GM21360 (cell line): ENCODE measurements around the gene SPATA2L.
A peak's percentile ranks its signal among the peaks of the same experiment; 100 is the strongest.
"Not testable (repeated sequence)": the region's sequence is repeated elsewhere in the genome, so short reads cannot be mapped to it uniquely, and the experiment has no call there.

Experiments
- ATAC-seq: cut with Tn5 transposase; IDR thresholded peaks from one replicate; pipeline ENCODE4 v1.9.1; 2021; ENCODE audit warnings: mild to moderate bottlenecking, moderate library complexity; ENCODE audit not compliant: unreplicated experiment

SPATA2L gene

GRCh38 chr16:89709166-89709565 lies 7.7 kb upstream of the SPATA2L start:
- no peak for ATAC-seq

GRCh38 chr16:89708481-89708931 lies 7.0 kb upstream of the SPATA2L start:
- no peak for ATAC-seq

GRCh38 chr16:89707695-89708094 lies 6.2 kb upstream of the SPATA2L start:
- no peak for ATAC-seq

GRCh38 chr16:89706518-89707260 lies 5.2 kb upstream of the SPATA2L start:
- no peak for ATAC-seq

- no peak for ATAC-seq
Measured at GRCh38 chr16:89705006-89705405, 3.5 kb upstream of the SPATA2L start.

GRCh38 chr16:89704281-89704680 lies 2.8 kb upstream of the SPATA2L start:
- ATAC-seq, result no peak

GRCh38 chr16:89700649-89701424 lies 668 bp downstream of the SPATA2L start:
- peak; percentile 7 for ATAC-seq

- ATAC-seq, result peak; percentile 47
Measured at GRCh38 chr16:89700100-89700648, 1.3 kb downstream of the SPATA2L start.

GRCh38 chr16:89699629-89700099 lies 1.8 kb downstream of the SPATA2L start:
- ATAC-seq, result not testable (repeated sequence)

- ATAC-seq, result not testable (repeated sequence)
Measured at GRCh38 chr16:89698717-89699116, 2.8 kb downstream of the SPATA2L start.

GRCh38 chr16:89697616-89698331 lies 3.7 kb downstream of the SPATA2L start:
- no peak for ATAC-seq

- no peak for ATAC-seq
Measured at GRCh38 chr16:89697161-89697615, 4.3 kb downstream of the SPATA2L start.

GRCh38 chr16:89696670-89697128 lies 4.8 kb downstream of the SPATA2L start:
- ATAC-seq, result no peak

GRCh38 chr16:89695875-89696669 lies 5.4 kb downstream of the SPATA2L start:
- no peak for ATAC-seq

GRCh38 chr16:89695086-89695874 lies 6.2 kb downstream of the SPATA2L start:
- no peak for ATAC-seq

- not testable (repeated sequence) for ATAC-seq
Measured at GRCh38 chr16:89694784-89695085, 6.8 kb downstream of the SPATA2L start.

- ATAC-seq, result no peak
Measured at GRCh38 chr16:89693931-89694783, 7.3 kb downstream of the SPATA2L start.

- no peak for ATAC-seq
Measured at GRCh38 chr16:89693289-89693731, 8.2 kb downstream of the SPATA2L start.
